BLaER1 (cell line): ENCODE results near the gene TNFRSF8.
"Not testable (repeated sequence)": the region's sequence is repeated elsewhere in the genome, so short reads cannot be mapped to it uniquely, and the experiment has no call there.

Experiments used
- H3K27ac ChIP-seq: shearing (Covaris generic); formaldehyde crosslinking; 2 replicates; pipeline ENCODE4 v1.8.1; 2022
- H3K27me3 ChIP-seq: shearing (Covaris generic); formaldehyde crosslinking; 2 replicates; pipeline ENCODE4 v1.8.1; 2022
- H3K36me3 ChIP-seq: shearing (Covaris generic); formaldehyde crosslinking; 2 replicates; pipeline ENCODE4 v1.8.1; 2022
- H3K4me1 ChIP-seq: shearing (Covaris generic); formaldehyde crosslinking; 2 replicates; pipeline ENCODE4 v1.8.1; 2022
- H3K4me2 ChIP-seq: shearing (Covaris generic); formaldehyde crosslinking; 2 replicates; pipeline ENCODE4 v1.8.1; 2022
- H3K4me3 ChIP-seq: shearing (Covaris generic); formaldehyde crosslinking; 2 replicates; pipeline ENCODE4 v1.8.1; 2022
- H3K9ac ChIP-seq: shearing (Covaris generic); formaldehyde crosslinking; 2 replicates; pipeline ENCODE4 v1.8.1; 2022
- H3K9me3 ChIP-seq: shearing (Covaris generic); formaldehyde crosslinking; 2 replicates; pipeline ENCODE4 v1.8.1; 2022
- H4K20me1 ChIP-seq: shearing (Covaris generic); formaldehyde crosslinking; 2 replicates; pipeline ENCODE4 v1.8.1; 2022
- Cebpa-rat ChIP-seq: shearing (Covaris generic); IDR thresholded peaks from 2 replicates; pipeline ENCODE4 v1.8.1; 2022

Gene TNFRSF8

GRCh38 chr1:12098786-12099185 lies 35.7 kb downstream of the TNFRSF8 start:
- no peak for TF ChIP-seq Cebpa-rat
- H3K9ac ChIP-seq, result no peak overlapping the region

GRCh38 chr1:12099610-12100009 lies 36.5 kb downstream of the TNFRSF8 start:
- Histone ChIP-seq H3K36me3 (peaks cover 45% of the 10 kb centered on the region), H4K20me1 (no peaks in the 10 kb centered on the region), H3K4me1 (no peaks in the 10 kb centered on the region), H3K27me3 (no peaks in the 10 kb centered on the region), H3K4me2 (no peak overlapping the region), H3K4me3 (no peak overlapping the region), H3K9me3 (peaks cover 13% of the 10 kb centered on the region), H3K27ac (no peak overlapping the region), H3K9ac (no peak overlapping the region)
- TF ChIP-seq Cebpa-rat, result no peak

More at GRCh38 chr1:12098786-12099185, 35.7 kb downstream of the TNFRSF8 start:
- Histone ChIP-seq H3K27ac (no peak overlapping the region), H3K4me2 (no peak overlapping the region), H3K4me1 (no peaks in the 10 kb centered on the region), H3K9me3 (peaks cover 13% of the 10 kb centered on the region), H3K36me3 (peaks cover 39% of the 10 kb centered on the region), H3K4me3 (no peak overlapping the region), H4K20me1 (no peaks in the 10 kb centered on the region), H3K27me3 (no peaks in the 10 kb centered on the region)

- Histone ChIP-seq H4K20me1 (no peaks in the 10 kb centered on the region), H3K27me3 (no peaks in the 10 kb centered on the region), H3K36me3 (peaks cover 49% of the 10 kb centered on the region), H3K9me3 (peaks cover 13% of the 10 kb centered on the region), H3K27ac (no peak overlapping the region), H3K9ac (no peak overlapping the region), H3K4me3 (no peak overlapping the region), H3K4me2 (no peak overlapping the region), H3K4me1 (no peaks in the 10 kb centered on the region)
- no peak for TF ChIP-seq Cebpa-rat
Observed at GRCh38 chr1:12100071-12100470, 37.0 kb downstream of the TNFRSF8 start.

- not testable (repeated sequence) for H3K9ac ChIP-seq, H3K4me3 ChIP-seq, H3K9me3 ChIP-seq, H3K27me3 ChIP-seq, H3K4me2 ChIP-seq, H3K4me1 ChIP-seq, H4K20me1 ChIP-seq, H3K27ac ChIP-seq
- H3K36me3 ChIP-seq, result peaks cover 48% of the 10 kb centered on the region
Observed at GRCh38 chr1:12101120-12101519, 38.0 kb downstream of the TNFRSF8 start.

GRCh38 chr1:12102066-12102465 lies 39.0 kb downstream of the TNFRSF8 start:
- Histone ChIP-seq H3K4me3 (no peak overlapping the region), H3K27me3 (no peaks in the 10 kb centered on the region), H3K36me3 (peaks cover 47% of the 10 kb centered on the region), H3K4me1 (no peaks in the 10 kb centered on the region), H3K9me3 (peaks cover 5% of the 10 kb centered on the region), H4K20me1 (no peaks in the 10 kb centered on the region), H3K9ac (no peak overlapping the region), H3K4me2 (no peak overlapping the region), H3K27ac (no peak overlapping the region)
- no peak for TF ChIP-seq Cebpa-rat

- Histone ChIP-seq H3K9me3 (no peaks in the 10 kb centered on the region), H3K36me3 (peaks cover 53% of the 10 kb centered on the region)
Observed at GRCh38 chr1:12104417-12104816, 41.3 kb downstream of the TNFRSF8 start.

GRCh38 chr1:12106153-12106552 lies 43.0 kb downstream of the TNFRSF8 start:
- H3K4me3 ChIP-seq, result no peak overlapping the region
- no peaks in the 10 kb centered on the region for H3K27me3 ChIP-seq
- H3K36me3 ChIP-seq, result peaks cover 56% of the 10 kb centered on the region
- no peak overlapping the region for H3K4me2 ChIP-seq
- TF ChIP-seq Cebpa-rat, result no peak
- no peaks in the 10 kb centered on the region for H3K9me3 ChIP-seq
- H3K4me1 ChIP-seq, result peaks cover 11% of the 10 kb centered on the region
- no peaks in the 10 kb centered on the region for H4K20me1 ChIP-seq
- H3K27ac ChIP-seq, result no peak overlapping the region
- no peak overlapping the region for H3K9ac ChIP-seq

More at GRCh38 chr1:12104417-12104816, 41.3 kb downstream of the TNFRSF8 start:
- H3K27me3 ChIP-seq, result no peaks in the 10 kb centered on the region
- no peak overlapping the region for H3K4me3 ChIP-seq
- no peak overlapping the region for H3K9ac ChIP-seq
- peaks cover 8% of the 10 kb centered on the region for H3K4me1 ChIP-seq
- no peak for TF ChIP-seq Cebpa-rat
- no peak overlapping the region for H3K27ac ChIP-seq
- no peaks in the 10 kb centered on the region for H4K20me1 ChIP-seq
- no peak overlapping the region for H3K4me2 ChIP-seq

GRCh38 chr1:12106861-12107260 lies 43.8 kb downstream of the TNFRSF8 start:
- H3K36me3 ChIP-seq, result peaks cover 51% of the 10 kb centered on the region
- not testable (repeated sequence) for H3K27ac ChIP-seq, H3K9me3 ChIP-seq, H3K27me3 ChIP-seq, H3K9ac ChIP-seq, H3K4me2 ChIP-seq, H4K20me1 ChIP-seq, H3K4me3 ChIP-seq
- peaks cover 11% of the 10 kb centered on the region for H3K4me1 ChIP-seq

GRCh38 chr1:12107718-12108117 lies 44.6 kb downstream of the TNFRSF8 start:
- H3K27me3 ChIP-seq, result no peaks in the 10 kb centered on the region
- H3K27ac ChIP-seq, result no peak overlapping the region
- H3K4me1 ChIP-seq, result peaks cover 11% of the 10 kb centered on the region
- H3K9ac ChIP-seq, result no peak overlapping the region
- peaks cover 60% of the 10 kb centered on the region for H3K36me3 ChIP-seq
- no peaks in the 10 kb centered on the region for H4K20me1 ChIP-seq
- no peaks in the 10 kb centered on the region for H3K9me3 ChIP-seq
- no peak overlapping the region for H3K4me2 ChIP-seq
- no peak for TF ChIP-seq Cebpa-rat
- H3K4me3 ChIP-seq, result no peak overlapping the region

- H3K36me3 ChIP-seq, result peaks cover 67% of the 10 kb centered on the region
- TF ChIP-seq Cebpa-rat, result no peak
- no peaks in the 10 kb centered on the region for H3K27me3 ChIP-seq
- H3K4me2 ChIP-seq, result peak overlapping the region; percentile 45
- peaks cover 18% of the 10 kb centered on the region for H3K4me1 ChIP-seq
- H4K20me1 ChIP-seq, result no peaks in the 10 kb centered on the region
- no peaks in the 10 kb centered on the region for H3K9me3 ChIP-seq
- H3K4me3 ChIP-seq, result no peak overlapping the region
- no peak overlapping the region for H3K9ac ChIP-seq
- 0 out of 2 replicates have a peak overlapping the region, but pooled peaks have one; percentile 15 for H3K27ac ChIP-seq
Observed at GRCh38 chr1:12109901-12110300, 46.8 kb downstream of the TNFRSF8 start.

GRCh38 chr1:12111741-12112140 lies 48.6 kb downstream of the TNFRSF8 start:
- H3K4me1 ChIP-seq, result peaks cover 18% of the 10 kb centered on the region
- no peak overlapping the region for H3K27ac ChIP-seq
- no peaks in the 10 kb centered on the region for H3K9me3 ChIP-seq
- peaks cover 70% of the 10 kb centered on the region for H3K36me3 ChIP-seq
- no peaks in the 10 kb centered on the region for H4K20me1 ChIP-seq
- TF ChIP-seq Cebpa-rat, result no peak
- H3K27me3 ChIP-seq, result no peaks in the 10 kb centered on the region
- H3K4me2 ChIP-seq, result no peak overlapping the region
- H3K9ac ChIP-seq, result no peak overlapping the region
- H3K4me3 ChIP-seq, result no peak overlapping the region
